ENCODE measurements around the gene PCYT1B. TPM values are rescaled to one million over a fixed set of nuclear protein-coding genes. Genes with fewer than 3 reads are reported as not detected.

Gene PCYT1B
- total RNA-seq, 4 donors from 2014 or later = 0.16 TPM; not detected in 3

GRCh38 chrX:24662352-24662751 lies 15.2 kb upstream of the PCYT1B start:
- DNase-seq = no peak
- Histone ChIP-seq H3K4me3 (no peak overlapping the region), H3K9me3 (no peaks in the 10 kb centered on the region), H3K36me3 (no peaks in the 10 kb centered on the region), H3K4me1 (no peaks in the 10 kb centered on the region), H3K27ac (no peak overlapping the region), H3K27me3 (no peaks in the 10 kb centered on the region)
- in situ Hi-C loops (cut with MboI; ENCODE audit: low pct_ligation_motif_present in 1 of 4, low pct_unique_long_range_greater_than_20kb in 1 of 4, low sequenced_read_pairs in 3 of 4) = no loop called here
- WGBS, 2 donors (ENCODE audit: low coverage in 1 of 2) = 57% methylated on average over 4 of the region's 4 CpGs; no CpG with 5 or more reads in 1 of the 2 donors
- intact Hi-C loops (cut with DNase I; ENCODE audit: low total_unique reads) = no loop called here
- TF ChIP-seq EP300 (IDR thresholded peaks at IDR 0.05; ENCODE audit: low read depth) (no peak), POLR2AphosphoS5 (IDR thresholded peaks at IDR 0.05) (no peak), POLR2A (IDR thresholded peaks at IDR 0.05) (no peak)
- TF ChIP-seq, protein P1, sequence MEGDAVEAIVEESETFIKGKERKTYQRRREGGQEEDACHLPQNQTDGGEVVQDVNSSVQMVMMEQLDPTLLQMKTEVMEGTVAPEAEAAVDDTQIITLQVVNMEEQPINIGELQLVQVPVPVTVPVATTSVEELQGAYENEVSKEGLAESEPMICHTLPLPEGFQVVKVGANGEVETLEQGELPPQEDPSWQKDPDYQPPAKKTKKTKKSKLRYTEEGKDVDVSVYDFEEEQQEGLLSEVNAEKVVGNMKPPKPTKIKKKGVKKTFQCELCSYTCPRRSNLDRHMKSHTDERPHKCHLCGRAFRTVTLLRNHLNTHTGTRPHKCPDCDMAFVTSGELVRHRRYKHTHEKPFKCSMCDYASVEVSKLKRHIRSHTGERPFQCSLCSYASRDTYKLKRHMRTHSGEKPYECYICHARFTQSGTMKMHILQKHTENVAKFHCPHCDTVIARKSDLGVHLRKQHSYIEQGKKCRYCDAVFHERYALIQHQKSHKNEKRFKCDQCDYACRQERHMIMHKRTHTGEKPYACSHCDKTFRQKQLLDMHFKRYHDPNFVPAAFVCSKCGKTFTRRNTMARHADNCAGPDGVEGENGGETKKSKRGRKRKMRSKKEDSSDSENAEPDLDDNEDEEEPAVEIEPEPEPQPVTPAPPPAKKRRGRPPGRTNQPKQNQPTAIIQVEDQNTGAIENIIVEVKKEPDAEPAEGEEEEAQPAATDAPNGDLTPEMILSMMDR (IDR thresholded peaks at IDR 0.05) = no peak

GRCh38 chrX:24661292-24661691 lies 14.1 kb upstream of the PCYT1B start:
- no peaks in the 10 kb centered on the region for H3K36me3 ChIP-seq
- no peaks in the 10 kb centered on the region for H3K9me3 ChIP-seq
- no peak overlapping the region for H3K27ac ChIP-seq
- in situ Hi-C loops (cut with MboI; ENCODE audit: low pct_ligation_motif_present in 1 of 4, low pct_unique_long_range_greater_than_20kb in 1 of 4, low sequenced_read_pairs in 3 of 4) = no loop called here
- no peaks in the 10 kb centered on the region for H3K4me1 ChIP-seq
- intact Hi-C loops (cut with DNase I; ENCODE audit: low total_unique reads) = no loop called here
- TF ChIP-seq, protein P1 (IDR thresholded peaks at IDR 0.05) = no peak
- TF ChIP-seq EP300 (IDR thresholded peaks at IDR 0.05; ENCODE audit: low read depth) (no peak), POLR2A (IDR thresholded peaks at IDR 0.05) (no peak), POLR2AphosphoS5 (IDR thresholded peaks at IDR 0.05) (no peak)
- no peak for DNase-seq
- no peaks in the 10 kb centered on the region for H3K27me3 ChIP-seq
- no peak overlapping the region for H3K4me3 ChIP-seq

GRCh38 chrX:24659646-24660045 lies 12.5 kb upstream of the PCYT1B start:
- Histone ChIP-seq H3K4me1 (no peaks in the 10 kb centered on the region), H3K27ac (no peak overlapping the region), H3K36me3 (no peaks in the 10 kb centered on the region), H3K27me3 (no peaks in the 10 kb centered on the region), H3K4me3 (no peak overlapping the region), H3K9me3 (no peaks in the 10 kb centered on the region)
- 83 to 100% methylated on average over 1 to 3 of the region's 3 CpGs for WGBS, 2 donors (ENCODE audit: low coverage in 1 of 2)
- intact Hi-C loops (cut with DNase I; ENCODE audit: low total_unique reads) = no loop called here
- DNase-seq = no peak
- in situ Hi-C loops (cut with MboI; ENCODE audit: low pct_ligation_motif_present in 1 of 4, low pct_unique_long_range_greater_than_20kb in 1 of 4, low sequenced_read_pairs in 3 of 4) = no loop called here
- no peak for TF ChIP-seq POLR2A (IDR thresholded peaks at IDR 0.05)
- TF ChIP-seq POLR2AphosphoS5 (IDR thresholded peaks at IDR 0.05) = no peak
- TF ChIP-seq, protein P1 (IDR thresholded peaks at IDR 0.05) = no peak

GRCh38 chrX:24659106-24659505 lies 12.0 kb upstream of the PCYT1B start:
- H3K36me3 ChIP-seq = no peaks in the 10 kb centered on the region
- WGBS, 2 donors (ENCODE audit: low coverage in 1 of 2) = 60 to 78% methylated on average over 1 of the region's 1 CpG
- no peaks in the 10 kb centered on the region for H3K4me1 ChIP-seq
- DNase-seq = no peak
- intact Hi-C loops (cut with DNase I; ENCODE audit: low total_unique reads) = no loop called here
- TF ChIP-seq POLR2AphosphoS5 (IDR thresholded peaks at IDR 0.05) (no peak), EP300 (IDR thresholded peaks at IDR 0.05; ENCODE audit: low read depth) (no peak)
- H3K4me3 ChIP-seq = no peak overlapping the region
- in situ Hi-C loops (cut with MboI; ENCODE audit: low pct_ligation_motif_present in 1 of 4, low pct_unique_long_range_greater_than_20kb in 1 of 4, low sequenced_read_pairs in 3 of 4) = no loop called here
- no peaks in the 10 kb centered on the region for H3K9me3 ChIP-seq
- no peaks in the 10 kb centered on the region for H3K27me3 ChIP-seq
- H3K27ac ChIP-seq = no peak overlapping the region

DNA sequence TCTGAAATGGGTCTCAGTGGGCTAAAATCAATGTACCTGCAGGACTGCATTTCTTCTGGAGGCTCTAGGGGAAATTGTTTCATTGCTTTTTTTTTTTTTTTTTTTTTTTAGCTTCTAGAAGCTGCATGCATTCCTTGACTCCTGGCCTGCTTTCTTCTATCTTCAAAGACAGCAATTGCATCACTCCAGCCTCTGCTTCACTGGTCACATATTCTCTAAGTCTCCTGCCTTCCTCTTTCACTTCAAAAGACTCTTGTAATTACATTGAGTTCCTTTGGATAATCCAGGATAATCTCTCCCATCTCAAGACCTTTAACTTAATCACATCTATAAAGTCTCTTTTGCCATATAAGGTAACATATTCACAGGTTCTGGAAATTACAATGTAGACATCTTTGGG lies 11.3 kb upstream of the PCYT1B start:
- TF ChIP-seq POLR2A (IDR thresholded peaks at IDR 0.05) = no peak
- TF ChIP-seq, protein P1 (IDR thresholded peaks at IDR 0.05) = no peak
- no peak for TF ChIP-seq EP300 (IDR thresholded peaks at IDR 0.05; ENCODE audit: low read depth)
- no peak for TF ChIP-seq POLR2AphosphoS5 (IDR thresholded peaks at IDR 0.05)
- Histone ChIP-seq H3K4me3 (no peak overlapping the region), H3K27me3 (no peaks in the 10 kb centered on the region), H3K27ac (no peak overlapping the region), H3K9me3 (no peaks in the 10 kb centered on the region), H3K36me3 (no peaks in the 10 kb centered on the region), H3K4me1 (no peaks in the 10 kb centered on the region)
- intact Hi-C loops (cut with DNase I; ENCODE audit: low total_unique reads) = no loop called here
- in situ Hi-C loops (cut with MboI; ENCODE audit: low pct_ligation_motif_present in 1 of 4, low pct_unique_long_range_greater_than_20kb in 1 of 4, low sequenced_read_pairs in 3 of 4) = no loop called here
- no peak for DNase-seq

Data from transverse colon (tissue), 4 donors.